HepG2 (cell line): ENCODE results near the gene USP14. TPM values are rescaled to one million over a fixed set of nuclear protein-coding genes. Genes with fewer than 3 reads are reported as not detected.

Source experiments
- ATAC-seq: fragments of 200-7000 bp; cut with Tn5 transposase; 3 replicates; pipeline ENCODE4 v1.9.1; 2020; ENCODE audit warnings: mild to moderate bottlenecking, moderate library complexity
- BruUV-seq: library from RNA; stranded (reverse); fragments of 400-500 nt; replicated peaks from 2 replicates; lab custom pipeline; 2021; lab: Mats Ljungman, UMichigan
- CTCF ChIA-PET: fragments of 300-600 bp; formaldehyde crosslinking; extraction: SDS; loops from one replicate; lab custom pipeline; 2021; ENCODE audit warnings: low total read pairs, inconsistent platforms, low intra/inter-chr PET ratio; lab: Yijun Ruan, JAX
- POLR2A ChIA-PET: fragments of 350-600 bp; sonication (Branson Sonifier 250); formaldehyde crosslinking; loops from one replicate; lab custom pipeline; 2020; ENCODE audit warnings: antibody characterized with exemption, inconsistent platforms; lab: Yijun Ruan, JAX
- DNase-seq: peaks from one replicate; pipeline ENCODE4 v3.0.0-alpha.2; 2015; ENCODE audit warnings: low spot score
- FAIRE-seq: peaks from 3 replicates; lab custom pipeline; 2011; peaks lifted over from hg19 to GRCh38; lab: Jason Lieb, UNC
- H2AFZ ChIP-seq: one replicate; pipeline ENCODE4 v1.6.1; 2011; ENCODE audit warnings: low read length, inconsistent platforms
- H3K27ac ChIP-seq: fragments of 300-600 bp; 3 replicates; pipeline ENCODE4 v1.8.0; 2011; ENCODE audit warnings: mixed run types, mild to moderate bottlenecking, mixed read lengths, low read length, inconsistent platforms; ENCODE audit not compliant: insufficient read depth; ENCODE audit errors: extremely low read length
- H3K27me3 ChIP-seq, 2 experiments: fragments of 200-600 bp in 1 of 2; 2 replicates in 1 of 2; 3 replicates in 1 of 2; pipeline versions ENCODE4 v1.6.0 to v1.8.0; 2011; ENCODE audit warnings: low read length in 2 of 2, mild to moderate bottlenecking in 2 of 2, moderate library complexity in 2 of 2, inconsistent platforms in 1 of 2; ENCODE audit not compliant: insufficient read depth in 2 of 2, control insufficient read depth in 1 of 2
- H3K36me3 ChIP-seq, 2 experiments: fragments of 200-600 bp in 1 of 2; replicated peaks in 1 of 2; 2 replicates in 1 of 2; 3 replicates in 1 of 2; pipeline versions ENCODE4 v1.5.1 to v1.8.0; 2011; ENCODE audit warnings: low read length in 2 of 2, inconsistent platforms in 1 of 2; ENCODE audit not compliant: insufficient read depth in 2 of 2, control insufficient read depth in 1 of 2
- H3K4me1 ChIP-seq: 2 replicates; pipeline ENCODE4 v1.5.1; 2012; ENCODE audit warnings: low read length, inconsistent platforms; ENCODE audit not compliant: insufficient read depth
- H3K4me2 ChIP-seq: 2 replicates; pipeline ENCODE4 v1.6.0; 2011; ENCODE audit warnings: low read depth, low read length, inconsistent platforms
- H3K4me3 ChIP-seq, 3 experiments: fragments of 200-600 bp in 1 of 3; sonication (generic), shearing (Covaris generic) in 1 of 3; replicated peaks in 1 of 3; 2 replicates each; pipeline ENCODE4 v1.5.1; 2011 to 2016; ENCODE audit warnings: low read length in 3 of 3, inconsistent platforms in 2 of 3, low read depth in 2 of 3, mild to moderate bottlenecking in 2 of 3, control low read depth in 1 of 3, mixed read lengths in 1 of 3; ENCODE audit not compliant: insufficient read depth in 1 of 3
- H3K79me2 ChIP-seq: one replicate; pipeline ENCODE4 v1.6.1; 2011; ENCODE audit warnings: low read length, inconsistent platforms; ENCODE audit not compliant: insufficient read depth
- H3K9ac ChIP-seq: 2 replicates; pipeline ENCODE4 v1.6.0; 2011; ENCODE audit warnings: mild to moderate bottlenecking, low read depth, low read length, inconsistent platforms; ENCODE audit not compliant: insufficient read depth
- H3K9me3 ChIP-seq: 2 replicates; pipeline ENCODE4 v1.5.1; 2012; ENCODE audit warnings: mild to moderate bottlenecking, low read length
- H4K20me1 ChIP-seq: 2 replicates; pipeline ENCODE4 v1.6.0; 2011; ENCODE audit warnings: inconsistent platforms, mild to moderate bottlenecking, low read length, moderate library complexity; ENCODE audit not compliant: insufficient read depth
- ARNT ChIP-seq: fragments of 450-650 bp; IDR thresholded peaks from 2 replicates; pipeline ENCODE4 v1.6.1; 2017
- CSRNP1 ChIP-seq: sonication (generic); formaldehyde crosslinking; IDR thresholded peaks from 2 replicates; pipeline ENCODE4 v1.8.1; 2023; ENCODE audit warnings: mild to moderate bottlenecking, missing genetic modification reagents
- ELF4 ChIP-seq: sonication (generic); formaldehyde crosslinking; IDR thresholded peaks from 2 replicates; pipeline ENCODE4 v1.5.0; 2020; ENCODE audit warnings: missing genetic modification reagents, mild to moderate bottlenecking, moderate library complexity, borderline replicate concordance
- EP300 ChIP-seq, 3 experiments: sonication (generic) in 1 of 3; formaldehyde crosslinking in 1 of 3; IDR thresholded peaks; 2 replicates each; pipeline versions ENCODE4 v1.5.1 to v1.6.1; 2011 to 2020; ENCODE audit warnings: low read depth in 2 of 3, low read length in 2 of 3, borderline replicate concordance in 1 of 3, improper control_type of control experiment in 1 of 3, mild to moderate bottlenecking in 1 of 3, missing genetic modification reagents in 1 of 3, moderate library complexity in 1 of 3
- MIER3 ChIP-seq: IDR thresholded peaks from 2 replicates; pipeline ENCODE4 v1.6.1; 2016; ENCODE audit warnings: missing compliant biosample characterization, borderline replicate concordance
- NR2C2 ChIP-seq: sonication (generic); formaldehyde crosslinking; IDR thresholded peaks from 2 replicates; pipeline ENCODE4 v1.4.0; 2020; ENCODE audit warnings: missing genetic modification reagents, mild to moderate bottlenecking, moderate library complexity, borderline replicate concordance
- SALL1 ChIP-seq: sonication (generic); formaldehyde crosslinking; IDR thresholded peaks from 2 replicates; pipeline ENCODE4 v1.8.0; 2022; ENCODE audit warnings: mild to moderate bottlenecking, missing genetic modification reagents
- SIN3A ChIP-seq: IDR thresholded peaks from 2 replicates; pipeline ENCODE4 v1.6.1; 2011; ENCODE audit warnings: low read depth, mild to moderate bottlenecking, control low read depth, low read length, borderline replicate concordance
- SMAD1 ChIP-seq: sonication (generic); formaldehyde crosslinking; IDR thresholded peaks from 2 replicates; pipeline ENCODE4 v1.4.0; 2020; ENCODE audit warnings: missing genetic modification reagents, low read depth, mild to moderate bottlenecking, borderline replicate concordance
- SYNCRIP ChIP-seq: fragments of 200-400 bp; formaldehyde crosslinking; IDR thresholded peaks from 2 replicates; pipeline ENCODE4 v1.6.1; 2018; ENCODE audit warnings: mild to moderate bottlenecking, low read depth, low read length; ENCODE audit not compliant: insufficient read depth
- ZBTB38 ChIP-seq: sonication (generic); formaldehyde crosslinking; IDR thresholded peaks from 2 replicates; pipeline ENCODE4 v1.5.1; 2020; ENCODE audit warnings: mild to moderate bottlenecking, missing genetic modification reagents
- ZNF414 ChIP-seq: sonication (generic); formaldehyde crosslinking; IDR thresholded peaks from 2 replicates; pipeline ENCODE4 v1.5.0; 2020; ENCODE audit warnings: missing genetic modification reagents
- ZNF431 ChIP-seq: sonication (generic); formaldehyde crosslinking; IDR thresholded peaks from 2 replicates; pipeline ENCODE4 v1.9.0; 2022; ENCODE audit warnings: missing genetic modification reagents, low read depth, mild to moderate bottlenecking, borderline replicate concordance
- ZNF556 ChIP-seq: sonication (generic); formaldehyde crosslinking; IDR thresholded peaks from 2 replicates; pipeline ENCODE4 v1.4.0; 2020; ENCODE audit warnings: mild to moderate bottlenecking, missing genetic modification reagents, borderline replicate concordance
- ZNF564 ChIP-seq: sonication (generic); formaldehyde crosslinking; IDR thresholded peaks from 2 replicates; pipeline ENCODE4 v1.8.1; 2023; ENCODE audit warnings: mild to moderate bottlenecking, missing genetic modification reagents
- WGBS: methylation state at CpG from one replicate; pipeline ENCODE4 v1.1.6; 2017; ENCODE audit warnings: low lambda C conversion rate; 5-methylcytosine and 5-hydroxymethylcytosine counted together
- in situ Hi-C: cut with HindIII; loops from 2 replicates; pipeline ENCODE4 v1.10.0; 2017; ENCODE audit warnings: low pct_unique_long_range_greater_than_20kb; ENCODE audit not compliant: extremely low pct_ligation_motif_present
- intact Hi-C: fragments of 100-400 bp; cut with micrococcal nuclease; formaldehyde crosslinking; loops from one replicate; pipeline ENCODE4 v1.10.0; 2022; ENCODE audit not compliant: unreplicated experiment
- polyA plus RNA-seq, 8 experiments: library from polyadenylated mRNA; depleted of rRNA in 3 of 8; stranded (reverse) in 7 of 8; unstranded in 1 of 8; fragments of >200 nt; fragmentation: Illumina TruSeq in 4 of 8; extraction: Trizol in 4 of 8; gene quantifications; 2 replicates each; pipeline versions ENCODE4 v1.2.1 to v1.2.3, GENCODE V29; 2011 to 2016; ENCODE audit warnings: low read depth in 4 of 8, missing spikeins in 1 of 8, mixed read lengths in 1 of 8; ENCODE audit not compliant: insufficient read depth in 1 of 8
- total RNA-seq, 5 experiments: library from RNA; depleted of rRNA; stranded (reverse); fragments of >200 nt; fragmentation: Illumina TruSeq; extraction: Trizol; gene quantifications; 2 replicates each; pipeline ENCODE4 v1.2.3, GENCODE V29; 2016; ENCODE audit warnings: low read depth in 1 of 5
- TF ChIP-seq, protein P1 (sequence below): sonication (generic); formaldehyde crosslinking; IDR thresholded peaks from 2 replicates; pipeline ENCODE4 v1.5.0; 2020; ENCODE audit warnings: mild to moderate bottlenecking, missing genetic modification reagents
- TF ChIP-seq, protein P2 (sequence below): sonication (generic); formaldehyde crosslinking; IDR thresholded peaks from 2 replicates; pipeline ENCODE4 v1.4.0; 2020; ENCODE audit warnings: missing genetic modification reagents

Gene USP14
- total and polyA plus RNA-seq, 2 of the 13 experiments (the other 11 are each of a cell fraction or from before 2014, with no cell fraction given) = 14.7 to 16.6 TPM

DNA sequence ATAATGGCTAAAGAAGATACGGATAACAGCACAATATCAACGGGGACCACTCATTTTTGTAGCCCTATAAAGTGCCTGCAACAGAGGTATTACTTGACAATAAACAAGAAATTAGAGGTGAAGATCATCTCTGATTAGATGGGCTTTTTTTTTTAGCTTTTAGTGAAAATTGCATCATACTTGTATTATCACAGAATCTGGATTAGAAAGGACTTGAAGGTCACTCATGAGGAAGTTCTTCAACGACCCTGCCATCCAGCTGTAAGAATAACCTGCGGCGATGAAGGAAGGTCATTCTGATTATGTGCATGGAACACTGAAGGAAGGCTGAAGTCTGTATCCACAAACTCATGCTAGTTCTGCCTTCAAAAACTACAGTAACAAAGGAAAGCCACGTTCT, 69.0 kb downstream of the USP14 start (continued):
- TF ChIP-seq, protein P1, sequence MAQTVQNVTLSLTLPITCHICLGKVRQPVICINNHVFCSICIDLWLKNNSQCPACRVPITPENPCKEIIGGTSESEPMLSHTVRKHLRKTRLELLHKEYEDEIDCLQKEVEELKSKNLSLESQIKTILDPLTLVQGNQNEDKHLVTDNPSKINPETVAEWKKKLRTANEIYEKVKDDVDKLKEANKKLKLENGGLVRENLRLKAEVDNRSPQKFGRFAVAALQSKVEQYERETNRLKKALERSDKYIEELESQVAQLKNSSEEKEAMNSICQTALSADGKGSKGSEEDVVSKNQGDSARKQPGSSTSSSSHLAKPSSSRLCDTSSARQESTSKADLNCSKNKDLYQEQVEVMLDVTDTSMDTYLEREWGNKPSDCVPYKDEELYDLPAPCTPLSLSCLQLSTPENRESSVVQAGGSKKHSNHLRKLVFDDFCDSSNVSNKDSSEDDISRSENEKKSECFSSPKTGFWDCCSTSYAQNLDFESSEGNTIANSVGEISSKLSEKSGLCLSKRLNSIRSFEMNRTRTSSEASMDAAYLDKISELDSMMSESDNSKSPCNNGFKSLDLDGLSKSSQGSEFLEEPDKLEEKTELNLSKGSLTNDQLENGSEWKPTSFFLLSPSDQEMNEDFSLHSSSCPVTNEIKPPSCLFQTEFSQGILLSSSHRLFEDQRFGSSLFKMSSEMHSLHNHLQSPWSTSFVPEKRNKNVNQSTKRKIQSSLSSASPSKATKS = no peak
- TF ChIP-seq SMAD1 = no peak
- TF ChIP-seq NR2C2 (CRISPR knock-in tag) = no peak
- TF ChIP-seq ZNF414 = no peak
- TF ChIP-seq, protein P2, sequence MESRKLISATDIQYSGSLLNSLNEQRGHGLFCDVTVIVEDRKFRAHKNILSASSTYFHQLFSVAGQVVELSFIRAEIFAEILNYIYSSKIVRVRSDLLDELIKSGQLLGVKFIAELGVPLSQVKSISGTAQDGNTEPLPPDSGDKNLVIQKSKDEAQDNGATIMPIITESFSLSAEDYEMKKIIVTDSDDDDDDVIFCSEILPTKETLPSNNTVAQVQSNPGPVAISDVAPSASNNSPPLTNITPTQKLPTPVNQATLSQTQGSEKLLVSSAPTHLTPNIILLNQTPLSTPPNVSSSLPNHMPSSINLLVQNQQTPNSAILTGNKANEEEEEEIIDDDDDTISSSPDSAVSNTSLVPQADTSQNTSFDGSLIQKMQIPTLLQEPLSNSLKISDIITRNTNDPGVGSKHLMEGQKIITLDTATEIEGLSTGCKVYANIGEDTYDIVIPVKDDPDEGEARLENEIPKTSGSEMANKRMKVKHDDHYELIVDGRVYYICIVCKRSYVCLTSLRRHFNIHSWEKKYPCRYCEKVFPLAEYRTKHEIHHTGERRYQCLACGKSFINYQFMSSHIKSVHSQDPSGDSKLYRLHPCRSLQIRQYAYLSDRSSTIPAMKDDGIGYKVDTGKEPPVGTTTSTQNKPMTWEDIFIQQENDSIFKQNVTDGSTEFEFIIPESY (CRISPR knock-in tag) = no peak
- no peak for TF ChIP-seq ZNF556 (CRISPR knock-in tag)

- H2AFZ ChIP-seq = no peak overlapping the region
- 96% methylated on average over 4 of the region's 4 CpGs for WGBS
- DNase-seq (no peak), FAIRE-seq (no peak), ATAC-seq (peak; percentile 36; the same call in 2 of the 3 replicates)
- ChIA-PET POLR2A (no interaction called here), CTCF (no interaction called here)
- no peaks in the 10 kb centered on the region for H3K79me2 ChIP-seq
- no peaks in the 10 kb centered on the region for H3K9me3 ChIP-seq
- BruUV-seq = no TSS peak
- no peak overlapping the region for H3K9ac ChIP-seq
- no peak overlapping the region for H3K27ac ChIP-seq
- no peaks in the 10 kb centered on the region for H4K20me1 ChIP-seq
- H3K4me2 ChIP-seq = no peak overlapping the region
- no peaks in the 10 kb centered on the region for H3K27me3 ChIP-seq
- H3K4me1 ChIP-seq = no peaks in the 10 kb centered on the region
- intact Hi-C loops (no loop called here), in situ Hi-C loops (no loop called here)
- no peak overlapping the region for H3K4me3 ChIP-seq
- peaks cover 8 to 52% of the 10 kb centered on the region in 2 experiments for H3K36me3 ChIP-seq
- TF ChIP-seq SALL1 (CRISPR knock-in tag) (no peak), ARNT (no peak), MIER3 (no peak), ELF4 (CRISPR knock-in tag) (no peak), ZNF564 (CRISPR knock-in tag) (no peak), EP300 (IDR thresholded peaks at IDR 0.05; ENCODE audit: low read depth in 2 of 2, low read length in 2 of 2) (no peak), EP300 (CRISPR knock-in tag; IDR thresholded peaks at IDR 0.05; ENCODE audit: borderline replicate concordance) (no peak), CSRNP1 (no peak), ZBTB38 (CRISPR knock-in tag) (no peak), SIN3A (no peak), SYNCRIP (no peak), ZNF431 (CRISPR knock-in tag) (no peak)
Observed at GRCh38 chr18:227902-228301, 69.5 kb downstream of the USP14 start.
